HG02884 (cell line): Measurements from ENCODE around the gene KCNJ8.
"Not testable (repeated sequence)": the region's sequence is repeated elsewhere in the genome, so short reads cannot be mapped to it uniquely, and the experiment has no call there.

Source experiments
- ATAC-seq: cut with Tn5 transposase; IDR thresholded peaks from one replicate; pipeline ENCODE4 v1.9.1; 2021; ENCODE audit warnings: mild to moderate bottlenecking, moderate library complexity; ENCODE audit not compliant: unreplicated experiment

KCNJ8 gene

GRCh38 chr12:21774358-21775132, at the start of gene KCNJ8:
KCNJ8 (minus strand) TSS chr12:21774706; CDS start chr12:21773616, 1,090 bp downstream.
- no peak for ATAC-seq

GRCh38 chr12:21823581-21823980, 49.1 kb upstream of the KCNJ8 start:
- no peak for ATAC-seq

GRCh38 chr12:21819678-21820077, 45.2 kb upstream of the KCNJ8 start:
- ATAC-seq = no peak

GRCh38 chr12:21819236-21819635, 44.7 kb upstream of the KCNJ8 start:
- no peak for ATAC-seq

- ATAC-seq = no peak
Measured at GRCh38 chr12:21818627-21819026, 44.1 kb upstream of the KCNJ8 start.

GRCh38 chr12:21815306-21816062, 41.0 kb upstream of the KCNJ8 start:
- ATAC-seq = no peak

GRCh38 chr12:21814814-21815213, 40.3 kb upstream of the KCNJ8 start:
- ATAC-seq = no peak

GRCh38 chr12:21814327-21814726, 39.8 kb upstream of the KCNJ8 start:
- ATAC-seq = no peak

- ATAC-seq = no peak
Measured at GRCh38 chr12:21813751-21814150, 39.2 kb upstream of the KCNJ8 start.

- no peak for ATAC-seq
Measured at GRCh38 chr12:21813125-21813524, 38.6 kb upstream of the KCNJ8 start.

- not testable (repeated sequence) for ATAC-seq
Measured at GRCh38 chr12:21812340-21812739, 37.8 kb upstream of the KCNJ8 start.

- no peak for ATAC-seq
Measured at GRCh38 chr12:21809100-21809499, 34.6 kb upstream of the KCNJ8 start.

- no peak for ATAC-seq
Measured at GRCh38 chr12:21806255-21806654, 31.7 kb upstream of the KCNJ8 start.

- no peak for ATAC-seq
Measured at GRCh38 chr12:21801522-21802288, 27.2 kb upstream of the KCNJ8 start.

- no peak for ATAC-seq
Measured at GRCh38 chr12:21800011-21800410, 25.5 kb upstream of the KCNJ8 start.

GRCh38 chr12:21797539-21797938, 23.0 kb upstream of the KCNJ8 start:
- ATAC-seq = no peak

GRCh38 chr12:21795648-21796328, 21.3 kb upstream of the KCNJ8 start:
- ATAC-seq = no peak

- ATAC-seq = not testable (repeated sequence)
Measured at GRCh38 chr12:21794807-21795595, 20.5 kb upstream of the KCNJ8 start.

GRCh38 chr12:21789687-21790086, 15.2 kb upstream of the KCNJ8 start:
- ATAC-seq = not testable (repeated sequence)
